ENCODE data around the gene OR4S2. TPM values are rescaled to one million over a fixed set of nuclear protein-coding genes. Genes with fewer than 3 reads are reported as not detected.

The OR4S2 gene, protein sequence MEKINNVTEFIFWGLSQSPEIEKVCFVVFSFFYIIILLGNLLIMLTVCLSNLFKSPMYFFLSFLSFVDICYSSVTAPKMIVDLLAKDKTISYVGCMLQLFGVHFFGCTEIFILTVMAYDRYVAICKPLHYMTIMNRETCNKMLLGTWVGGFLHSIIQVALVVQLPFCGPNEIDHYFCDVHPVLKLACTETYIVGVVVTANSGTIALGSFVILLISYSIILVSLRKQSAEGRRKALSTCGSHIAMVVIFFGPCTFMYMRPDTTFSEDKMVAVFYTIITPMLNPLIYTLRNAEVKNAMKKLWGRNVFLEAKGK
- total RNA-seq: not detected
- total RNA-seq (2013): not detected

DNA sequence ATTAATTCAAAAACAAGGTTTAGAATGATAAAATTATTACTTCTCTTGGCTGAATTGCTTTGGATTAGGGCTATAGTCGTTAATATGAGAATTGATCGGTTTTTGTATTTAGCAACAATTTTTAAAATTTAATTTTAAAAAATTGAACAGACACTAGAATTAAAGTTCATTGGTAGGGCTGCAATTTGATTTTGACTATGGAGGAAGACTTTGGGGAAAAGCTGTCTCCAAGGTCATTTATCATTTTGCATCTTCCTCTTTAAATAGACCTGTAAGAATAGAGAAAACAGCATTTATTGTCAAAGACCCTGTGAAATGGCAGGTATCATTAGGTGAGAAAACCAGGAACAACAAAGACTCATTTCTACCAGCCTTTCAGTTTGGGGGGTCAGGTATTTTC is at the start of gene OR4S2:
Gene OR4S2, plus strand, starts transcription at position 301 of the 400 bp plus-strand sequence. CDS start 2,577 bp downstream, outside the sequence.
- H3K9me3 Mint-ChIP-seq: peaks cover 2 to 27% of the 10 kb centered on the region in 2 donors
- no peaks in the 10 kb centered on the region for H3K4me1 ChIP-seq (ENCODE audit: control insufficient read depth, insufficient read depth, low read length)
- H3K4me3 Mint-ChIP-seq: no peak within 1 kb of the TSS
- no peak within 1 kb of the TSS for H3K27ac Mint-ChIP-seq
- H3K36me3 Mint-ChIP-seq: no peaks in the 10 kb centered on the region
- no peaks in the 10 kb centered on the region for H3K27me3 Mint-ChIP-seq (ENCODE audit: low read depth in 2 of 2)
- WGBS (ENCODE audit: insufficient coverage): no CpG with 5 or more reads among the region's 2 CpGs
- intact Hi-C loops (cut with micrococcal nuclease): no loop called here
- no peaks in the 10 kb centered on the region for H3K27me3 ChIP-seq (ENCODE audit: control insufficient read depth, insufficient read depth, low read length)
- no peaks in the 10 kb centered on the region for H3K4me1 Mint-ChIP-seq
- DNase-seq (no peak), ATAC-seq (no peak)
- no peaks in the 10 kb centered on the region for H3K9me3 ChIP-seq (ENCODE audit: control insufficient read depth, insufficient read depth, low read length)
- no peaks in the 10 kb centered on the region for H3K36me3 ChIP-seq (ENCODE audit: control insufficient read depth, insufficient read depth, low read length)
- TF ChIP-seq, protein P1, sequence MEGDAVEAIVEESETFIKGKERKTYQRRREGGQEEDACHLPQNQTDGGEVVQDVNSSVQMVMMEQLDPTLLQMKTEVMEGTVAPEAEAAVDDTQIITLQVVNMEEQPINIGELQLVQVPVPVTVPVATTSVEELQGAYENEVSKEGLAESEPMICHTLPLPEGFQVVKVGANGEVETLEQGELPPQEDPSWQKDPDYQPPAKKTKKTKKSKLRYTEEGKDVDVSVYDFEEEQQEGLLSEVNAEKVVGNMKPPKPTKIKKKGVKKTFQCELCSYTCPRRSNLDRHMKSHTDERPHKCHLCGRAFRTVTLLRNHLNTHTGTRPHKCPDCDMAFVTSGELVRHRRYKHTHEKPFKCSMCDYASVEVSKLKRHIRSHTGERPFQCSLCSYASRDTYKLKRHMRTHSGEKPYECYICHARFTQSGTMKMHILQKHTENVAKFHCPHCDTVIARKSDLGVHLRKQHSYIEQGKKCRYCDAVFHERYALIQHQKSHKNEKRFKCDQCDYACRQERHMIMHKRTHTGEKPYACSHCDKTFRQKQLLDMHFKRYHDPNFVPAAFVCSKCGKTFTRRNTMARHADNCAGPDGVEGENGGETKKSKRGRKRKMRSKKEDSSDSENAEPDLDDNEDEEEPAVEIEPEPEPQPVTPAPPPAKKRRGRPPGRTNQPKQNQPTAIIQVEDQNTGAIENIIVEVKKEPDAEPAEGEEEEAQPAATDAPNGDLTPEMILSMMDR (IDR thresholded peaks at IDR 0.05): no peak
- no peak within 1 kb of the TSS for H3K4me3 ChIP-seq (ENCODE audit: low read length)
- H3K27ac ChIP-seq (ENCODE audit: low read length): no peak within 1 kb of the TSS

DNA sequence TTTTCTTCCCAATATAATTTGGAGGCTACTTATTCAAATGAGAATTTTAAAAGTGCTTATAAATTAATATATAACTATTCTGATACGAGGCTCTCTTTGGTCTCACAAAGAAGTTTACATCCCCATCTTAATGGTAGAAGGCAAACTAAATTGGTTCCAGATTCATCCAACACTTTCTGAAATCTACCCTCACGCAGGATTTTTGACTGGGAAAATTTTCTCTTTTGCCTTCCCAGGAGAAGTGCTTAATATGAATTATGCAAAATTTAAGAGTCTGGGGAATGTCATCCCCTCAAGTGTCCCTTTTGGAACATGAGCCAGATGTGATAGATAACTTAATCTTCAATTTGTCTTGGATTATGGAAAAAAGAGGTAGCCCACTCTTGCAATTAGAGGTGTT is 40.6 kb upstream of the OR4S2 start, which contains the start of gene OR4C11:
Gene OR4C11, minus strand, starts transcription at position 101 of the 400 bp plus-strand sequence. CDS start 3,272 bp downstream, outside the sequence.
- no peaks in the 10 kb centered on the region for H3K27me3 ChIP-seq (ENCODE audit: control insufficient read depth, insufficient read depth, low read length)
- intact Hi-C loops (cut with micrococcal nuclease): no loop called here

DNA sequence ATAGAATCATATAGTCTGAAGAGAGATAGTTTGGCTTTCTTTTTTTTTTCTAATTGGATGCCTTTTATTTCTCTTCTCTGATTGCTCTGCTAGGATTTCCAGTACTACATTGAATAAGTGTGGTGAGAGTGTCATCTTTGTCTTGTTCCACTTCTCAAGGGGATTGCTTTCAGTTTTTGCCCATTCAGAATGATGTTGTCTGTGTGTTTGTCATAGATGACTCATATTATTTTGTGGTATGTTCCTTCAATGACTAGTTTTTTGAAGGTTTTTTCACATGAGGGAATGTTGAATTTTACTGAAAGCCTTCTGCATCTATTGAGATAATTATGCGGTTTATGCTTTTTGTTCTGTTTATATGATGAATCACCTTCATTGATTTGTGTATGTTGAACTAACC is 23.6 kb upstream of the OR4S2 start:
- Mint-ChIP-seq H3K9me3 (peaks cover 13 to 21% of the 10 kb centered on the region in 2 donors), H3K36me3 (peaks cover 8% of the 10 kb centered on the region), H3K27me3 (ENCODE audit: low read depth in 2 of 2) (no peaks in the 10 kb centered on the region), H3K4me1 (no peaks in the 10 kb centered on the region), H3K4me3 (no peak overlapping the region), H3K27ac (no peak overlapping the region)
- Histone ChIP-seq H3K9me3 (ENCODE audit: control insufficient read depth, insufficient read depth, low read length) (peaks cover 11% of the 10 kb centered on the region), H3K4me1 (ENCODE audit: control insufficient read depth, insufficient read depth, low read length) (no peaks in the 10 kb centered on the region), H3K27me3 (ENCODE audit: control insufficient read depth, insufficient read depth, low read length) (no peaks in the 10 kb centered on the region), H3K36me3 (ENCODE audit: control insufficient read depth, insufficient read depth, low read length) (no peaks in the 10 kb centered on the region), H3K27ac (ENCODE audit: low read length) (no peak overlapping the region), H3K4me3 (ENCODE audit: low read length) (no peak overlapping the region)
- 86% methylated on average over 1 of the region's 1 CpG for WGBS (ENCODE audit: insufficient coverage)
- TF ChIP-seq, protein P1 (IDR thresholded peaks at IDR 0.05): no peak
- ATAC-seq (no peak), DNase-seq (no peak)
- intact Hi-C loops (cut with micrococcal nuclease): no loop called here

More for the DNA sequence above, 40.6 kb upstream of the OR4S2 start, which contains the start of gene OR4C11:
- H3K9me3 ChIP-seq (ENCODE audit: control insufficient read depth, insufficient read depth, low read length): peaks cover 10% of the 10 kb centered on the region
- no peak for ATAC-seq
- no peak within 1 kb of the TSS for H3K27ac ChIP-seq (ENCODE audit: low read length)
- TF ChIP-seq, protein P1 (IDR thresholded peaks at IDR 0.05): no peak
- no peaks in the 10 kb centered on the region for H3K4me1 Mint-ChIP-seq
- H3K4me1 ChIP-seq (ENCODE audit: control insufficient read depth, insufficient read depth, low read length): no peaks in the 10 kb centered on the region
- H3K27me3 Mint-ChIP-seq (ENCODE audit: low read depth in 2 of 2): no peaks in the 10 kb centered on the region
- WGBS (ENCODE audit: insufficient coverage): no CpG with 5 or more reads among the region's 2 CpGs
- H3K27ac Mint-ChIP-seq: no peak within 1 kb of the TSS
- DNase-seq: no peak
- H3K36me3 ChIP-seq (ENCODE audit: control insufficient read depth, insufficient read depth, low read length): no peaks in the 10 kb centered on the region
- H3K4me3 Mint-ChIP-seq: no peak within 1 kb of the TSS
- H3K9me3 Mint-ChIP-seq: peaks cover 4 to 22% of the 10 kb centered on the region in 2 donors
- H3K4me3 ChIP-seq (ENCODE audit: low read length): no peak within 1 kb of the TSS
- H3K36me3 Mint-ChIP-seq: no peaks in the 10 kb centered on the region

Data from natural killer cell (primary cell).